Liver (tissue), 3 donors: ENCODE measurements around the gene BICRA.
"Not testable (repeated sequence)": the region's sequence is repeated elsewhere in the genome, so short reads cannot be mapped to it uniquely, and the experiment has no call there.

Experiments used
- ATF3 ChIP-seq: IDR thresholded peaks from 2 replicates; pipeline ENCODE4 v1.6.1; 2016; ENCODE audit warnings: antibody characterized with exemption
- CTCF ChIP-seq: fragments of 150-350 bp; IDR thresholded peaks from 2 replicates; pipeline ENCODE4 v1.5.1; 2017; ENCODE audit warnings: improper control_type of control experiment, low read depth, low read length; ENCODE audit not compliant: missing input control
- HNF4G ChIP-seq: IDR thresholded peaks from 2 replicates; pipeline ENCODE4 v1.6.1; 2016; ENCODE audit warnings: antibody characterized with exemption
- JUND ChIP-seq, 2 donors: IDR thresholded peaks; 2 replicates each; pipeline ENCODE4 v1.6.1; 2016; ENCODE audit warnings: antibody characterized with exemption in 2 of 2
- MAX ChIP-seq: IDR thresholded peaks from 2 replicates; pipeline ENCODE4 v1.6.1; 2016; ENCODE audit warnings: antibody characterized with exemption
- NR2F2 ChIP-seq: IDR thresholded peaks from 2 replicates; pipeline ENCODE4 v1.6.1; 2016; ENCODE audit warnings: antibody characterized with exemption
- RAD21 ChIP-seq, 2 donors: IDR thresholded peaks; 2 replicates each; pipeline ENCODE4 v1.6.1; 2016; ENCODE audit warnings: antibody characterized with exemption in 2 of 2, mild to moderate bottlenecking in 2 of 2
- REST ChIP-seq: IDR thresholded peaks from 2 replicates; pipeline ENCODE4 v1.6.1; 2016; ENCODE audit warnings: antibody characterized with exemption, mild to moderate bottlenecking
- RXRA ChIP-seq, 2 donors: IDR thresholded peaks; 2 replicates each; pipeline ENCODE4 v1.6.1; 2017 to 2018; ENCODE audit warnings: antibody characterized with exemption in 2 of 2, mild to moderate bottlenecking in 1 of 2
- SP1 ChIP-seq: IDR thresholded peaks from 2 replicates; pipeline ENCODE4 v1.6.1; 2018; ENCODE audit warnings: antibody characterized with exemption, mild to moderate bottlenecking
- TAF1 ChIP-seq: conservative IDR thresholded peaks from 2 replicates; pipeline ENCODE4 v1.6.1; 2016; ENCODE audit warnings: antibody characterized with exemption, mild to moderate bottlenecking
- YY1 ChIP-seq: IDR thresholded peaks from 2 replicates; pipeline ENCODE4 v1.6.1; 2016; ENCODE audit warnings: antibody characterized with exemption, mild to moderate bottlenecking
- ZBTB33 ChIP-seq: IDR thresholded peaks from 2 replicates; pipeline ENCODE4 v1.6.1; 2016; ENCODE audit warnings: antibody characterized with exemption
- donor health status: healthy.
- donor health status: healthy.

GRCh38 chr19:47635152-47635754, 26.3 kb downstream of the BICRA start:
- not testable (repeated sequence) for TF ChIP-seq NR2F2; RAD21 (IDR thresholded peaks at IDR 0.05); ZBTB33; CTCF; MAX; TAF1; YY1; RXRA (IDR thresholded peaks at IDR 0.05); SP1; HNF4G; ATF3; REST; JUND (IDR thresholded peaks at IDR 0.05)
